Ishikawa (cell line): Measurements from ENCODE around the gene MAGI2.

Experiments
- FOXM1 ChIP-seq: IDR thresholded peaks from 2 replicates; pipeline ENCODE4 v1.6.1; 2012; ENCODE audit warnings: low read depth, borderline replicate concordance
- NFIC ChIP-seq: IDR thresholded peaks from 2 replicates; pipeline ENCODE4 v1.6.1; 2012
- TEAD4 ChIP-seq: IDR thresholded peaks from 2 replicates; pipeline ENCODE4 v1.6.1; 2012

DNA sequence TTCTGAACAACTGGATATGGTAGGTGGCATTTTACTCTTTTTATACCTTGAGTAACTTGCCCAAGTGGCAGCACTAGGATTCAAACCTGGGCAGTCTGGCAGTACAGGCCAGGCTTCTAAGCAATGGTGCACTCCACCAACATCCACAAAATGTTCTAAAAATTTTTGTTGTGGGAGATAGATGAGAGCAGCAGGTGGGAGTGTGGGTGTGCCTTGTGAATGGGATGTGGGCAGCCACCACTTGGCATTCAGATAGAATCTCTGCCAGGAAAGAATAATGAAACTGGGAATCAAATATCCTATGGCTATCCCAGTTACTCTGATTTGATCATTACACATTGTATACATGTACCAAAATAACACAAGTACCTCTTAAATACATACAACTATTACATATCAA is 810.7 kb downstream of the MAGI2 start:
- TF ChIP-seq FOXM1 (no peak), NFIC (no peak), TEAD4 (no peak)
